Peyer's patch (tissue), 4 donors: ENCODE results near the gene CCT6A.

Experiments used
- CTCF ChIP-seq, 6 experiments: fragments of 450-650 bp in 4 of 6; fragments of 200-600 bp in 2 of 6; sonication (generic) in 1 of 6; IDR thresholded peaks; one replicate each; pipeline ENCODE4 v1.5.1; 2017 to 2019; ENCODE audit warnings: antibody characterized with exemption in 6 of 6, mild to moderate bottlenecking in 3 of 6, moderate library complexity in 1 of 6
- POLR2A ChIP-seq, 2 donors: fragments of 450-650 bp; IDR thresholded peaks; one replicate each; pipeline ENCODE4 v1.5.1; 2017; ENCODE audit warnings: antibody characterized with exemption in 2 of 2, mild to moderate bottlenecking in 2 of 2, moderate library complexity in 2 of 2

DNA sequence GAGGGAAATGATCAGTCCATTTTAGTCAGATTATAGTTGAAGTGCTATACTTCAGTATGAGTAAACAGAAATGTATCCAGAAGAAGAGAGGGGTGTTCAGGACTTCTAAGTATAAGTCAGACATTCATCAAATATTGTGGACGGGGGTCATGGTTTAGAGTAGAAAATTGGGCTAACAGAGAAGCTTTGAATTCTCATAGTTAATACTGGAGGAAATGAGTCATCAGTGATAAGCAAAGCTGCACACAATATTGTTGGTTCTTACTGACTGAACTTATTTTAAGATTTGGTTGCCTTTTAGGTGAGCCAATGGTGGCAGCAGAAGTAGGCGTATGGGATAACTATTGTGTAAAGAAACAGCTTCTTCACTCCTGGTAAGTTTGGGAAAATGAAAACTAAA is 10.8 kb downstream of the CCT6A start:
- TF ChIP-seq CTCF (IDR thresholded peaks at IDR 0.05) (no peak), POLR2A (IDR thresholded peaks at IDR 0.05) (no peak)
